NCI-H1417 (cell line): ENCODE data around the gene MSH4.
"Not testable (repeated sequence)": the region's sequence is repeated elsewhere in the genome, so short reads cannot be mapped to it uniquely, and the experiment has no call there.

ENCODE experiments used
- DNase-seq, 3 experiments: peaks; one replicate each; lab custom pipeline; 2025; lab: John Stamatoyannopoulos, UW

MSH4 gene

GRCh38 chr1:75796376-75797272, at the start of gene MSH4:
Gene MSH4 (plus strand): TSS chr1:75796882. CDS start chr1:75796986, 104 bp downstream.
- DNase-seq: no peak

GRCh38 chr1:75757210-75757609, 39.5 kb upstream of the MSH4 start:
- not testable (repeated sequence) for DNase-seq

DNA sequence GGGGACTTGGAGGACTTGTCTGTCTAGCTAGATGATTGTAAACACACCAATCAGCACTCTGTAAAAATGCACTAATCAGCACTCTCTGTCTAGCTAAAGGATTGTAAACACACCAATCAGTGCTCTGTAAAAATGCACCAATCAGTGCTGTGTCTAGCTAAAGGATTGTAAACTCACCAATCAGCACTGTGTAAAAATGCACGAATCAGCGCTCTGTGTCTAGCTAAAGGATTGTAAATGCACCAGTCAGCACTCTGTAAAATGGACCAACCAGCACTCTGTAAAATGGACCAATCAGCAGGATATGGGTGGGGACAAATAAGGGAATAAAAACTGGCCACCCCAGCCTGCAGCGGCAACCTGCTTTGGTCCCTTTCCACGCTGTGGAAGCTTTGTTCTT, 38.1 kb upstream of the MSH4 start:
- not testable (repeated sequence) for DNase-seq

DNA sequence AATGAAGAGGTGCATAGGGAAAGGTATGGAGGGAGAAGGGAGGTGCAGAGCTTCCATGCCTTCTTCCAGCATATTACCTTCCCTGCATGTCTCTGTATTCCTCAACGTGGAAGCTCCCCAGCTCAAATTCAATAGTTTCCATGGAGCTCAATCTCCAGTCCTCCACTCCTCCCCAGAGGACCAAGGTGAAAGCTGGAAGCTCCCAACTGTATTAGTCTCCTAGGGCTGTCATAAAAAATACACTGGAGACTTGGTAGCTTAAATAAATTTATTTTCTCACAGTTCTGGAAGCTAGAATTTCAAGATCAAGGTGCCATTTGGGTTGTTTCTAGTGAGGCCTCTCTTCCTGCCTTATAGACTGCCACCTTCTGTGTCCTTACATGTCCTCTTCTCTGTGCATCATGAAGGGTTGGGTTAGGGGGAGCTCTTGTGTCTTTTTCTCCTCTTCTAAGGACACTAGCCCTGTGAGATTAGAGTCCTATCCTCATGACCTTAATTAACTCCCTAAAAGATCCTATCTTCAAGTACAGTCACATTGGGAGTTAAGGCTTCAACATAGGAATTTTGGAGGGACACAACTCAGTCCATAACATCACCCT, 32.5 kb upstream of the MSH4 start:
- no peak for DNase-seq

DNA sequence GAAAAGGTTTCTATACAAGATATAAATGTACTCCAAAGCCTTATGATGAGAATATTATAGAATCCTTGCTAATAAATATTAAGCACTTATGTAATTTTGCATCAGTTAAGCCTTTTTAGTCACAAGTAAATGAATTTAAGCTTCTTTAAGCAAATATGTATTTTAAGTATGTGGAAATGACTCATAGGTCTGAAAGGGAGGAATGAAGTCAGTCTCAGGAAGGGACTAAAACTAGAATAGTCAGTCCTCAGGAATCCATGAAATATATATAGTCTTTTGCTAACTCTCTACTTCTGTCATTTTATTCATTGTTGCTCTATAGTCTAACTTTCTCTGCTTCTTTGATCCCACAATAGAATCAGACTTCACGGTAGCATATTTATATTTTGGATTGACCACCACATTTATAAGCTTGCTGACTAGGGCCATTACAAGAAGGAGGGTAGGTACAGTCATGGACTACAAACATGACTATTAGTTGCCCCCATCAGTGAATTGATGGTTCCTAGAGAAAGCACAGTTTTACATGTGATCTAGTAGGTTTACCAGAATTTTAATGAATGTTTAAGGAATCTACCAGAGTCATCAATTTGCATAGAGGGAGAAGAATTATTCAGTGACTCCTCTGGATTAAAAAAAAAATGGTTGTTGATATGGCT, 30.9 kb upstream of the MSH4 start:
- no peak for DNase-seq

GRCh38 chr1:75768016-75768415, 28.7 kb upstream of the MSH4 start:
- DNase-seq: no peak

DNA sequence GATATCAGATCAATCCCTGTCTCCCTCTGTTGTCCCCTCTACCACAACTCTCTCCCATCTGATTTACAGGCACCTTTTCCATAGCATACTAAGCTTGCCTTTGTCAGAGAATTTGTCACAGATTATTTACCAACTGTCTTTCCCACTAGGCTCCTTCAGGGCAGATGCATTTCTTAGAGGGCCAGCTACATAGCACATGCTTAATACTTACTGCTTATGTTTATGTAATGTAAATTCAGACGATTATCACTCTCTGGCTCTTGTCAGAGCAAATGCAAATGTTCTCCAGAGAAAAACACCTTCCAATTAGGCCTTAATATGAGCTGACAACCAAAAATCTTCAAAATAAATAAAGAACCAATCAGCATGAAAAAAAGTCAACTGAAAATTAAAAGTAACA, 25.9 kb upstream of the MSH4 start:
- no peak for DNase-seq

GRCh38 chr1:75771978-75772377, 24.7 kb upstream of the MSH4 start:
- no peak for DNase-seq

DNA sequence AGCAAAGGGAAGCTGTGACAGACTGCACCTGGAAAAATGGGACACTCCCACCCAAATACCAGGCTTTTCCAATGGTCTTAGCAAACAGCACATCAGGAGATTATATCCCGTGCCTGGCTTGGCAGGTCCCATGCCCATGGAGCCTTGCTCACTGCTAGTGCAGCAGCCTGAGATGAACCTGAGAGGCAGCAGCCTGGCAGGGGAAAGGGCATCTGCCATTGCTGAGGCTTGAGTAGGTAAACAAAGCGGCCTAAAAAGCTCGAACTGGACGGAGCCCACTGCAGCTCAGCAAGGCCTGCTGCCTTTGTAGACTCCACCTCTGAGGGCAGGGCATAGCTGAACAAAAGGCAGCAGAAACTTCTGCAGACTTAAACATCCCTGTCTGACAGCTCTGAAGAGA, 18.9 kb upstream of the MSH4 start:
- DNase-seq: not testable (repeated sequence)

DNA sequence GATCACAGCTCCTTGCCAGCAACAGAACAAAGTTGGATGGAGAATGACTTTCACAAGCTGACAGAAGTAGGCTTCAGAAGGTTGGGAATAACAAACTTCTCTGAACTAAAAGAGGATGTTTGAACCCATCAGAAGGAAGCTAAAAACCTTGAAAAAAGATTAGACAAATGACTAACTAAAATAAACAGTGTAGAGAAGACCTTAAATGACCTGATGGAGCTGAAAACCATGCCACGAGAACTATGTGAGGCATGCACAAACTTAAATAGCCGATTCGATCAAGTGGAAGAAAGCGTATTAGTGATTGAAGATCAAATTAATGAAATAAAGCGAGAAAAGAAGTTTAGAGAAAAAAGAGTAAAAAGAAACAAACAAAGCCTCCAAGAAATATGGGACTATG, 18.0 kb upstream of the MSH4 start:
- DNase-seq: not testable (repeated sequence)

- DNase-seq: not testable (repeated sequence)
These were observed 16.5 kb upstream of the MSH4 start for GRCh38 chr1:75780183-75780582.

GRCh38 chr1:75783920-75784319, 12.8 kb upstream of the MSH4 start:
- not testable (repeated sequence) for DNase-seq

GRCh38 chr1:75785320-75785982, 11.2 kb upstream of the MSH4 start:
- DNase-seq: no peak

GRCh38 chr1:75785983-75786853, 10.5 kb upstream of the MSH4 start, which contains the start of gene RABGGTB:
Gene RABGGTB (plus strand): TSS chr1:75786256. CDS start chr1:75786272, 16 bp downstream.
- peak; percentile 92 to 97 (median 96) for DNase-seq

DNA sequence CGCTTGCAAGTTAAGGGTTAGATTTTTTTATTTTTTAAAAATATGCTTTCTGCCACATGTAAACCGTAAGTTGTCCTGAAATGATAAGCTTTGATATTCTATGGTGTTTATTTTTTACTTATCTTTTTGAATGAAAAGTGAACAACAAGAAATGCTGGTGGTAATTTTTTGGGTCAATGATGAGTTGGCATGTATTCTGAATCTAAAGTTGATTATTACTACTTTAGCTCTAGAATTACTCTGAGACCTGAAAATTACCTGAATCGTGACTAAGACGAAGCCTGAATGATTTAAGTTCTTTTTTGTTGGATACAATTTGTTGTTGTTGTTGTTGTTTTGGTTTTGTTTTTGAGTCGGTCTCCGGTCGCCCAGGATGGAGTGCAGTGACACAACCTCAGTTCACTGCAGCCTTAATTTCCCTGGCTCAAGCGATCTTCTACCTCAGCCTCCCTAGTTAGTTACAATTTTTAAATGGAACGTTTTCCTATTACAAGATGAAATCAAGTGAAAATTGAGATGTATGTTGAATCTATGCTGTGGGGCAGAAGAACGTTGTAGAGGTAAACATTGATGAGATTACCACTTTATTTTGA, 9.7 kb upstream of the MSH4 start:
- no peak for DNase-seq

- DNase-seq: no peak
These were observed 9.2 kb upstream of the MSH4 start for GRCh38 chr1:75787524-75787923.

- DNase-seq: no peak
These were observed 6.7 kb upstream of the MSH4 start for GRCh38 chr1:75789988-75790387.

DNA sequence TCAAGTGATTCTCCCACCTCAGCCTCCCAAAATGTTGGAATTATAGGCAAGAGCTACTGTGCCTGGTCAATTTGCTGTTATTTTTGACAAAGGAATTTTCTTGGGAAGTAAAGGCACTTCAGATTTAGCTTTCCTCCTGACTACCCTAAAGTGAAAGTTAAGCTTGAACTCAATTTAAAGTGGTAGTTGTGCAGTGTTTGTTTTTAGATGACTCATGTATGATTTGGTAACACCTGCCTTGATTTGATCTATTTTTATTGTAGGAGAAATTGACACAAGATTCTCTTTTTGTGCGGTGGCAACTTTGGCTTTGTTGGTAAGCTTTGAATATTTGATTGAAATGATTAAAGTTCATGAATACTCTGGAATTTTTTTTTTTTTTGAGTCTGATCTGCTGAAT, 5.7 kb upstream of the MSH4 start:
- DNase-seq: peak in 1 of 3 experiments; percentile 17

- DNase-seq: no peak
These were observed 4.6 kb upstream of the MSH4 start for GRCh38 chr1:75792091-75792490.

DNA sequence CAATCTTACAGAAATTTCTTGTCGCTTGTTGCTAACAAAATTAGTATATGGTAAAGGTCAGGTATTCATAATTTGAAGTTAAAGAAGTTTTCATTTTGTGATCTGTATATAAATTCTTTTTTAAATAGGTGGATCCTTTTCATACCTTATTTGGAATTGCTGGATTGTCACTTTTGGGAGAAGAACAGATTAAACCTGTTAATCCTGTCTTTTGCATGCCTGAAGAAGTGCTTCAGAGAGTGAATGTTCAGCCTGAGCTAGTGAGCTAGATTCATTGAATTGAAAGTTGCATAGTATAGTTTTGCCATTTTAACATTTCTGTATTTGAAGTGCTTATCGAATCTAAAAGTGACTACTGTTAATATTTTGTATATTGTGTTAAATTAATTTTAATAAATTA, 2.3 kb upstream of the MSH4 start:
- no peak for DNase-seq

- DNase-seq: no peak
These were observed 934 bp upstream of the MSH4 start for GRCh38 chr1:75795703-75796193.
